Activated naive CD4-positive, alpha-beta T cell treated with anti-CD3 and anti-CD28 coated beads, Interleukin-2, amount 10 ng/mL, durations not matched to agents 7 days and 5 days (primary cell): Measurements from ENCODE around the gene TEDC1.
"Not testable (repeated sequence)": the region's sequence is repeated elsewhere in the genome, so short reads cannot be mapped to it uniquely, and the experiment has no call there.

Experiments
- CTCF ChIA-PET: fragments of 350-600 bp; sonication (Branson Sonifier 250); formaldehyde crosslinking; loops from one replicate; lab custom pipeline; 2021; ENCODE audit warnings: antibody characterized with exemption; lab: Charles Lee
- DNase-seq: peaks from one replicate; pipeline ENCODE4 v3.0.0-alpha.2; 2020
- H3K27ac Mint-ChIP-seq: one replicate; pipeline ENCODE4 v1.8.0; 2021; ENCODE audit warnings: mild to moderate bottlenecking, moderate library complexity, mixed read lengths
- H3K27me3 Mint-ChIP-seq: one replicate; pipeline ENCODE4 v1.8.0; 2021; ENCODE audit warnings: mild to moderate bottlenecking, mixed read lengths
- H3K36me3 Mint-ChIP-seq: one replicate; pipeline ENCODE4 v1.8.0; 2021; ENCODE audit warnings: mixed read lengths
- H3K4me1 Mint-ChIP-seq: one replicate; pipeline ENCODE4 v1.8.0; 2021; ENCODE audit warnings: mixed read lengths
- H3K4me3 Mint-ChIP-seq: one replicate; pipeline ENCODE4 v1.8.0; 2021; ENCODE audit warnings: mild to moderate bottlenecking, moderate library complexity, mixed read lengths
- H3K9me3 Mint-ChIP-seq: one replicate; pipeline ENCODE4 v1.8.0; 2021; ENCODE audit warnings: mixed read lengths

The TEDC1 gene

DNA sequence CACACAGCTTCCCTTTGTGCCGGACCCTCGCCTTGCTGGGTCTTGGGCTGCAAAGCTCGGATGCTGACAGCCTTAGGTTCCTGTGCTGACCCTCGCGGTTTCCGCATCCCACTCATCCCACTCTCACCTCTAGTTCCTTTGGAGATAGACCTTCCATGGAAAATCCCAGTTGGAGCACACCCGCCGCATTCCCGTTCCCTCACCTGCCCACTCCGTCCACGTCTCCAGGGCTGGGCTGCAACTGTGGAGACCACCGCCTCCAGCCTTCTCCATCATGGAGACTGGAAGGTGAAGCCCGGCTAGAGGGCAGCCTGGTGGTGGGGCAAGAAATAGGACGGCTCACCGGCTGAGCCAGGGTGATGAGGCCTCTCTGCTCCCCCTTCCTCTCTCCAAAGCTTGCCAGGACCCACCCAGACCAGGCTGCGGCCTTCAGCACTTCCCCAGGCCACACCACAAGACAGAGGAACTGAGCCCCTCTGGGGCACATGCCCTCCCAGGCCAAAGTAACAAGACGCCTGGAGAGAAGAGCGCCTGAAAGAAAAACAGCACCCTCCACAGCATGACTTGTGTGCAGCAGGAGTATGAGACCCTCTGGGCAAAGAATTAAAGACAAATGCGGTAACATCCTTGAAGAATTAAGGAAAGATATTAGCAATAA is 50.3 kb downstream of the TEDC1 start:
- Mint-ChIP-seq H3K27ac (no peak overlapping the region), H3K27me3 (peaks cover 51% of the 10 kb centered on the region), H3K4me1 (no peaks in the 10 kb centered on the region), H3K9me3 (no peaks in the 10 kb centered on the region), H3K4me3 (no peak overlapping the region), H3K36me3 (no peaks in the 10 kb centered on the region)
- DNase-seq, result no peak
- CTCF ChIA-PET, result no interaction called here

DNA sequence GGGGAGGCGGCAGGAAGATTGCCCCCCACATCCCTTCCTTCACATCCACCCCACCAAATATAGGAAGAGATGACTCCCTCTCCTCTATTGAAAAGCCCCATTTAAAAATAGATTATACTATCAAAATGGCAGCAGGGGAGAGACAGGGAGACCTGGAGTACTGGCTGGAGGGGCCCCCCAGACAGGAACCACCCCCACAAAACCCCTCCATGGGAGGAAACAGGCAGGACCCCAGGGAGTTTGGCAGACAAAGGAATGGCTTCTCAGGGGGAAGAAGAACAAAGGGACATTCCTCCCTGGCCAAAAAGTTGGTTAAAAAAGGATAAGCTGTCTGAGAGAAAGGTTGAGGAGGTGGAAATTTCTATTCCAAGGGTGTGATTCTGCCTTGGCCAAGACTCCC is 54.6 kb downstream of the TEDC1 start:
- H3K36me3 Mint-ChIP-seq, H3K27ac Mint-ChIP-seq, H3K4me3 Mint-ChIP-seq, CTCF ChIA-PET, DNase-seq, H3K9me3 Mint-ChIP-seq, H3K4me1 Mint-ChIP-seq: not testable (repeated sequence)
- peaks cover 20% of the 10 kb centered on the region for H3K27me3 Mint-ChIP-seq

DNA sequence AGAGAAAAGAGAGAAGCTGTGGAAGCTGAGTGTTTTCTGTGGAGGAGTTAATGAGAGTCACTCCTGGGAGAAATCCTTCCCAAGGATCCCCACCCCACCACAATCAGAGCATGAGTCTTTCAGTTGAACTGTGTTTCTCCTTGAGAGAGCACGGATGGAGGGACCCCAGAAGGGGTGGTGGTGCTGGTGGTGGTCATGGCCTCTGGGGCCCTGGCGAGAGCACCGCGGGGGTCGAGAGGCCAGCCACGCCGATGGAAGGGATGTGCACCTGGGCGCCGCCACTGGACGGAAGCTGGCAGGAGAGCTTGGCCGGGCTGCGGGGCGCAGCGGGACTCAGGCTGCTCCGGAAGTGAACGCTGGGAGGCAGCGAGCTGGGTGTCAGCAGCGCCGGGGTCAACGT is 55.4 kb downstream of the TEDC1 start:
- H3K4me3 Mint-ChIP-seq, H3K9me3 Mint-ChIP-seq, DNase-seq, H3K4me1 Mint-ChIP-seq, H3K27ac Mint-ChIP-seq, H3K36me3 Mint-ChIP-seq, CTCF ChIA-PET: not testable (repeated sequence)
- peaks cover 15% of the 10 kb centered on the region for H3K27me3 Mint-ChIP-seq

DNA sequence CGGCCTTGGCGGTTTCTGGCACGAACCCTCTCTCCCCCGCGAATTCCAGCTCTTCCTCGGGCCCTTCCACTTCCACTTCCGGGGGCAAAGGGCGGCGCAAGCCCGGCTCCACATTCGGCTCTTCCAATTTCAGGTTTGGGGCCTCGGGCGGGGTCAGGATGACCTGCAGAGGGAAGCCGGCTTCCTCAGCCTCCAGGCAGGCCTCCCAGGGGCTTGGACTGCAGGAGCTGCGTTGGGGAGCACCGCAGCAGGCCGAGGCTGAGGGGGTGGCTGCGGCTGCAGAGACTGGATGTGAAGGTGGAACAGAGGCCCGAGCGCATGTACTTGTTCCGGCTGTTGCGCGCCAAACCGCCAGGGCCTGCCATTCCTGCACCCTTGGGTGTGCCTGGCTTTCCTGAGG is 56.0 kb downstream of the TEDC1 start:
- H3K4me3 Mint-ChIP-seq, H3K4me1 Mint-ChIP-seq, H3K9me3 Mint-ChIP-seq, CTCF ChIA-PET, DNase-seq, H3K27me3 Mint-ChIP-seq, H3K27ac Mint-ChIP-seq, H3K36me3 Mint-ChIP-seq: not testable (repeated sequence)

DNA sequence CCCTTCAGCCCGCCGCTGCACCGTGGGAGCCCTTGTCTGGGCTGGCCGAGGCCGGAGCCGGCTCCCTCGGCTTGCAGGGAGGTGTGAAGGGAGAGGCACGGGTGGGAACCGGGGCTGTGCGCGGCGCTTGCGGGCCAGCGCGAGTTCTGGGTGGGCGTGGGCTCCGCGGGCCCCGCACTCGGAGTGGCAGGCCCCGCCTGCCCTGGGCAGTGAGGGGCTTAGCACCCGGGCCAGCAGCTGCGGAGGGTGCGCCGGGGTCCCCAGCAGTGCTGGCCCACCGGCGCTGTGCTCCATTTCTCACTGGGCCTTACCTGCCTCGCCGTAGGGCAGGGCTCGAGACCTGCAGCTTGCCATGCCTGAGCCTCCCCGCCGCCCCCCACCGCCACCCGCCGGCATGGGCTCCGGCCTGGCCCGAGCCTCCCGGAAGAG is 56.7 kb downstream of the TEDC1 start:
- no peaks in the 10 kb centered on the region for H3K4me1 Mint-ChIP-seq
- H3K27me3 Mint-ChIP-seq, result peaks cover 5% of the 10 kb centered on the region
- no peak overlapping the region for H3K27ac Mint-ChIP-seq
- CTCF ChIA-PET, result interaction anchor here (0.7 to 1.2 kb wide), 2 partner anchors 9 to 196 kb away, joined by 3 read pairs; no protein-coding TSS in a partner anchor
- H3K36me3 Mint-ChIP-seq, result no peaks in the 10 kb centered on the region
- H3K9me3 Mint-ChIP-seq, result peaks cover 5% of the 10 kb centered on the region
- DNase-seq, result no peak
- H3K4me3 Mint-ChIP-seq, result no peak overlapping the region
